WTC11 (cell line): Measurements from ENCODE around the gene LFNG.

Experiments used
- ELF4 ChIP-seq: sonication (generic); formaldehyde crosslinking; IDR thresholded peaks from 2 replicates; pipeline ENCODE4 v1.8.1; 2022; ENCODE audit warnings: low read depth, mild to moderate bottlenecking, moderate library complexity, missing genetic modification reagents
- GABPB1 ChIP-seq: sonication (generic); formaldehyde crosslinking; IDR thresholded peaks from 2 replicates; pipeline ENCODE4 v1.8.1; 2023; ENCODE audit warnings: mild to moderate bottlenecking, missing genetic modification reagents
- NFYB ChIP-seq: sonication (generic); formaldehyde crosslinking; conservative IDR thresholded peaks from 2 replicates; pipeline ENCODE4 v1.8.0; 2022; ENCODE audit warnings: low read depth, missing genetic modification reagents
- TEAD4 ChIP-seq: sonication (generic); formaldehyde crosslinking; IDR thresholded peaks from 2 replicates; pipeline ENCODE4 v1.8.0; 2022; ENCODE audit warnings: mild to moderate bottlenecking, missing genetic modification reagents
- TF ChIP-seq, protein P1 (sequence below): fragments of 200-600 bp; IDR thresholded peaks from 2 replicates; pipeline ENCODE4 v1.8.0; 2022; ENCODE audit warnings: antibody characterized with exemption
- TF ChIP-seq, protein P2 (sequence below): sonication (generic); formaldehyde crosslinking; conservative IDR thresholded peaks from 2 replicates; pipeline ENCODE4 v1.8.1; 2022; ENCODE audit warnings: mild to moderate bottlenecking, missing genetic modification reagents
- TF ChIP-seq, protein P3 (sequence below): sonication (generic); formaldehyde crosslinking; IDR thresholded peaks from 2 replicates; pipeline ENCODE4 v1.8.1; 2022; ENCODE audit warnings: mild to moderate bottlenecking, missing genetic modification reagents, moderate library complexity, borderline replicate concordance
- TF ChIP-seq, protein P4 (sequence below): sonication (generic); formaldehyde crosslinking; IDR thresholded peaks from 2 replicates; pipeline ENCODE4 v1.8.1; 2022; ENCODE audit warnings: low read depth, mild to moderate bottlenecking, moderate library complexity, missing genetic modification reagents, borderline replicate concordance
- TF ChIP-seq, protein P5 (sequence below): sonication (generic); formaldehyde crosslinking; IDR thresholded peaks from 2 replicates; pipeline ENCODE4 v1.8.1; 2022; ENCODE audit warnings: mild to moderate bottlenecking, moderate library complexity, missing genetic modification reagents
- TF ChIP-seq, protein P6 (sequence below): sonication (generic); formaldehyde crosslinking; IDR thresholded peaks from 2 replicates; pipeline ENCODE4 v1.8.1; 2023; ENCODE audit warnings: mild to moderate bottlenecking, missing genetic modification reagents, moderate library complexity

DNA sequence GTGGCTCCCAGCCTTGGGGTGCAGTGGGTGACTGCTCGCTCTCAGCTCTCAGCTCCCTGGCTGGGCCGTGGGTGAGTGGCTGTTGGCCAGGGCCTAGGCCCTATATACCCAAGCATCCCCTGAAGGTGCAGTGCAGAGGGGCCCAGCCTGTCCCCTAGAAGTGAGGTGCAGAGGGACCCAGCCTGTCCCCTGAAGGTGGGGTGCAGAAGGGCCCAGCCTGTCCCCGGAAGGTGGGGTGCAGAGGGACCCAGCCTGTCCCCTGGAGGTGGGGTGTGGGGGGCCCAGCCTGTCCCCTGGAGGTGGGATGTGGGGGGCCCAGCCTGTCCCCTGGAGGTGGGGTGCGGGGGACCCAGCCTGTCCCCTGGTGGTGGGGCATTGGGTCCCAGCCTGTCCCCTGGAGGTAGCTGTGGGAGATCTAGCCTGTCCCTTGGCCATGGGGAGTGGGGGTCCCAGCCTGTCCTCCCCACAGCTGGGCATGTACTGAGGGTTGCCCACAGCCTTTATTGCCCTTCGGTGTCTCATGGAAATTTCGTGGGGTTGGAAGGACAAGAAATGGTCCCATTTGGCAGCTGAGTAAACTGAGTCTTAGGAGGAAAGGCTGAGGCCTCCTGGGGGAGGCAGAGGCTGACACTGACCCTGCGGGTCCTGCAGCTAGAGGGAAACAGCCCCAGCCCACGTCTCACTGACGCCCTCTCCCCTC lies 17.5 kb upstream of the LFNG start:
- TF ChIP-seq, protein P1, sequence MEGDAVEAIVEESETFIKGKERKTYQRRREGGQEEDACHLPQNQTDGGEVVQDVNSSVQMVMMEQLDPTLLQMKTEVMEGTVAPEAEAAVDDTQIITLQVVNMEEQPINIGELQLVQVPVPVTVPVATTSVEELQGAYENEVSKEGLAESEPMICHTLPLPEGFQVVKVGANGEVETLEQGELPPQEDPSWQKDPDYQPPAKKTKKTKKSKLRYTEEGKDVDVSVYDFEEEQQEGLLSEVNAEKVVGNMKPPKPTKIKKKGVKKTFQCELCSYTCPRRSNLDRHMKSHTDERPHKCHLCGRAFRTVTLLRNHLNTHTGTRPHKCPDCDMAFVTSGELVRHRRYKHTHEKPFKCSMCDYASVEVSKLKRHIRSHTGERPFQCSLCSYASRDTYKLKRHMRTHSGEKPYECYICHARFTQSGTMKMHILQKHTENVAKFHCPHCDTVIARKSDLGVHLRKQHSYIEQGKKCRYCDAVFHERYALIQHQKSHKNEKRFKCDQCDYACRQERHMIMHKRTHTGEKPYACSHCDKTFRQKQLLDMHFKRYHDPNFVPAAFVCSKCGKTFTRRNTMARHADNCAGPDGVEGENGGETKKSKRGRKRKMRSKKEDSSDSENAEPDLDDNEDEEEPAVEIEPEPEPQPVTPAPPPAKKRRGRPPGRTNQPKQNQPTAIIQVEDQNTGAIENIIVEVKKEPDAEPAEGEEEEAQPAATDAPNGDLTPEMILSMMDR: no peak
- TF ChIP-seq, protein P2, sequence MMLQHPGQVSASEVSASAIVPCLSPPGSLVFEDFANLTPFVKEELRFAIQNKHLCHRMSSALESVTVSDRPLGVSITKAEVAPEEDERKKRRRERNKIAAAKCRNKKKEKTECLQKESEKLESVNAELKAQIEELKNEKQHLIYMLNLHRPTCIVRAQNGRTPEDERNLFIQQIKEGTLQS: no peak
- TF ChIP-seq, protein P3, sequence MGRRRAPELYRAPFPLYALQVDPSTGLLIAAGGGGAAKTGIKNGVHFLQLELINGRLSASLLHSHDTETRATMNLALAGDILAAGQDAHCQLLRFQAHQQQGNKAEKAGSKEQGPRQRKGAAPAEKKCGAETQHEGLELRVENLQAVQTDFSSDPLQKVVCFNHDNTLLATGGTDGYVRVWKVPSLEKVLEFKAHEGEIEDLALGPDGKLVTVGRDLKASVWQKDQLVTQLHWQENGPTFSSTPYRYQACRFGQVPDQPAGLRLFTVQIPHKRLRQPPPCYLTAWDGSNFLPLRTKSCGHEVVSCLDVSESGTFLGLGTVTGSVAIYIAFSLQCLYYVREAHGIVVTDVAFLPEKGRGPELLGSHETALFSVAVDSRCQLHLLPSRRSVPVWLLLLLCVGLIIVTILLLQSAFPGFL (CRISPR knock-in tag): no peak
- TF ChIP-seq, protein P4, sequence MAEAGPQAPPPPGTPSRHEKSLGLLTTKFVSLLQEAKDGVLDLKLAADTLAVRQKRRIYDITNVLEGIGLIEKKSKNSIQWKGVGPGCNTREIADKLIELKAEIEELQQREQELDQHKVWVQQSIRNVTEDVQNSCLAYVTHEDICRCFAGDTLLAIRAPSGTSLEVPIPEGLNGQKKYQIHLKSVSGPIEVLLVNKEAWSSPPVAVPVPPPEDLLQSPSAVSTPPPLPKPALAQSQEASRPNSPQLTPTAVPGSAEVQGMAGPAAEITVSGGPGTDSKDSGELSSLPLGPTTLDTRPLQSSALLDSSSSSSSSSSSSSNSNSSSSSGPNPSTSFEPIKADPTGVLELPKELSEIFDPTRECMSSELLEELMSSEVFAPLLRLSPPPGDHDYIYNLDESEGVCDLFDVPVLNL (CRISPR knock-in tag): no peak
- TF ChIP-seq, protein P5, sequence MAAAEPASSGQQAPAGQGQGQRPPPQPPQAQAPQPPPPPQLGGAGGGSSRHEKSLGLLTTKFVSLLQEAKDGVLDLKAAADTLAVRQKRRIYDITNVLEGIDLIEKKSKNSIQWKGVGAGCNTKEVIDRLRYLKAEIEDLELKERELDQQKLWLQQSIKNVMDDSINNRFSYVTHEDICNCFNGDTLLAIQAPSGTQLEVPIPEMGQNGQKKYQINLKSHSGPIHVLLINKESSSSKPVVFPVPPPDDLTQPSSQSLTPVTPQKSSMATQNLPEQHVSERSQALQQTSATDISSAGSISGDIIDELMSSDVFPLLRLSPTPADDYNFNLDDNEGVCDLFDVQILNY (CRISPR knock-in tag): no peak
- TF ChIP-seq ELF4 (CRISPR knock-in tag) (no peak), TEAD4 (CRISPR knock-in tag) (no peak), GABPB1 (CRISPR knock-in tag) (no peak), NFYB (CRISPR knock-in tag) (no peak)
- TF ChIP-seq, protein P6, sequence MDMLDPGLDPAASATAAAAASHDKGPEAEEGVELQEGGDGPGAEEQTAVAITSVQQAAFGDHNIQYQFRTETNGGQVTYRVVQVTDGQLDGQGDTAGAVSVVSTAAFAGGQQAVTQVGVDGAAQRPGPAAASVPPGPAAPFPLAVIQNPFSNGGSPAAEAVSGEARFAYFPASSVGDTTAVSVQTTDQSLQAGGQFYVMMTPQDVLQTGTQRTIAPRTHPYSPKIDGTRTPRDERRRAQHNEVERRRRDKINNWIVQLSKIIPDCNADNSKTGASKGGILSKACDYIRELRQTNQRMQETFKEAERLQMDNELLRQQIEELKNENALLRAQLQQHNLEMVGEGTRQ (CRISPR knock-in tag): no peak
